H1 (cell line): ENCODE measurements around the gene CPXM2. TPM values are rescaled to one million over a fixed set of nuclear protein-coding genes. Genes with fewer than 3 reads are reported as not detected.

Experiments used
- CTCF ChIA-PET: fragments of 300-600 bp; sonication (Branson Sonifier 250); formaldehyde crosslinking; loops from one replicate; lab custom pipeline; 2021; ENCODE audit not compliant: partially characterized antibody; lab: Charles Lee
- POLR2A ChIA-PET: fragments of 300-600 bp; sonication (Branson Sonifier 250); formaldehyde crosslinking; loops from one replicate; lab custom pipeline; 2021; ENCODE audit warnings: inconsistent platforms; ENCODE audit not compliant: partially characterized antibody; lab: Charles Lee
- DNase-seq, 2 experiments: peaks; one replicate each; pipeline versions ENCODE4 v3.0.0 to v3.0.0-alpha.2; 2010 to 2022; ENCODE audit warnings: low spot score in 2 of 2, low read depth in 1 of 2, mixed read lengths in 1 of 2
- FAIRE-seq: peaks from 2 replicates; lab custom pipeline; 2011; peaks lifted over from hg19 to GRCh38; lab: Jason Lieb, UNC
- H2AFZ ChIP-seq: 2 replicates; pipeline ENCODE4 v1.8.1; 2012; ENCODE audit warnings: low read length, inconsistent platforms
- H2AK5ac ChIP-seq: 2 replicates; pipeline ENCODE4 v1.6.1; 2013; ENCODE audit warnings: low read depth, low read length
- H2BK120ac ChIP-seq: replicated peaks from 2 replicates; pipeline ENCODE3; 2013; ENCODE audit warnings: low read depth, low read length, inconsistent platforms
- H2BK12ac ChIP-seq: 2 replicates; pipeline ENCODE4 v1.6.1; 2013; ENCODE audit warnings: low read depth, low read length
- H2BK15ac ChIP-seq: 2 replicates; pipeline ENCODE4 v1.6.1; 2013; ENCODE audit warnings: low read length
- H2BK20ac ChIP-seq: 2 replicates; pipeline ENCODE4 v1.6.1; 2013; ENCODE audit warnings: low read length
- H2BK5ac ChIP-seq: 2 replicates; pipeline ENCODE4 v1.6.1; 2013; ENCODE audit warnings: low read depth, low read length
- H3K14ac ChIP-seq: 2 replicates; pipeline ENCODE4 v1.6.1; 2013; ENCODE audit warnings: inconsistent platforms; ENCODE audit not compliant: insufficient read length
- H3K18ac ChIP-seq: 2 replicates; pipeline ENCODE4 v1.6.1; 2013; ENCODE audit warnings: low read length; ENCODE audit errors: extremely low read depth
- H3K23ac ChIP-seq: 2 replicates; pipeline ENCODE4 v1.6.1; 2013; ENCODE audit warnings: inconsistent platforms; ENCODE audit not compliant: insufficient read length
- H3K23me2 ChIP-seq: 2 replicates; pipeline ENCODE4 v1.6.1; 2013; ENCODE audit warnings: low read depth, low read length
- H3K27ac ChIP-seq: 2 replicates; pipeline ENCODE4 v1.6.1; 2011; ENCODE audit warnings: low read depth, low read length, inconsistent platforms
- H3K27me3 ChIP-seq, 4 experiments: replicated peaks in 1 of 4; 1 replicate in 1 of 4; 2 replicates in 3 of 4; pipeline versions ENCODE4 v1.6.1 to v1.8.1; 2011 to 2013; ENCODE audit warnings: low read length in 3 of 4, mild to moderate bottlenecking in 3 of 4, inconsistent platforms in 2 of 4, mixed read lengths in 2 of 4, moderate library complexity in 1 of 4; ENCODE audit not compliant: control insufficient read depth in 3 of 4, insufficient read depth in 3 of 4; ENCODE audit errors: extremely low read depth in 1 of 4
- H3K36me3 ChIP-seq, 4 experiments: 2 replicates each; pipeline versions ENCODE4 v1.6.1 to v1.8.1; 2011 to 2013; ENCODE audit warnings: mild to moderate bottlenecking in 4 of 4, low read length in 3 of 4, moderate library complexity in 2 of 4, control low read depth in 1 of 4, inconsistent platforms in 1 of 4; ENCODE audit not compliant: insufficient read depth in 4 of 4, control insufficient read depth in 2 of 4
- H3K4ac ChIP-seq: replicated peaks from 2 replicates; pipeline ENCODE3; 2013; ENCODE audit warnings: low read length, low read depth, mixed read lengths, inconsistent platforms; ENCODE audit not compliant: insufficient read length
- H3K4me1 ChIP-seq, 4 experiments: replicated peaks in 1 of 4; 1 replicate in 1 of 4; 2 replicates in 3 of 4; pipeline versions ENCODE4 v1.6.1 to v1.8.1; 2011 to 2013; ENCODE audit warnings: low read length in 3 of 4, inconsistent platforms in 2 of 4, mixed read lengths in 1 of 4; ENCODE audit not compliant: insufficient read depth in 4 of 4, control insufficient read depth in 3 of 4
- H3K4me2 ChIP-seq, 2 experiments: 2 replicates each; pipeline versions ENCODE4 v1.6.1 to v1.8.1; 2011 to 2013; ENCODE audit warnings: low read depth in 2 of 2, low read length in 2 of 2, control low read depth in 1 of 2, inconsistent platforms in 1 of 2, mild to moderate bottlenecking in 1 of 2; ENCODE audit not compliant: insufficient read depth in 1 of 2
- H3K4me3 ChIP-seq, 4 experiments: fragments of 200-600, 300-600 bp in 1 of 4; sonication (generic), shearing (Covaris generic), sonication (Bioruptor Twin) in 1 of 4; 2 replicates each; pipeline versions ENCODE4 v1.5.1 to v1.8.1; 2011 to 2016; ENCODE audit warnings: low read length in 4 of 4, low read depth in 3 of 4, control low read depth in 2 of 4, inconsistent platforms in 2 of 4, mild to moderate bottlenecking in 2 of 4, mixed read lengths in 1 of 4, moderate library complexity in 1 of 4; ENCODE audit not compliant: insufficient read depth in 2 of 4; ENCODE audit errors: extremely low read depth in 1 of 4
- H3K56ac ChIP-seq: replicated peaks from 2 replicates; pipeline ENCODE3; 2013; ENCODE audit warnings: low read depth, mild to moderate bottlenecking, mixed read lengths, low read length, inconsistent platforms; ENCODE audit not compliant: insufficient read length
- H3K79me1 ChIP-seq: 2 replicates; pipeline ENCODE4 v1.6.1; 2013; ENCODE audit warnings: low read depth, low read length, control low read depth
- H3K79me2 ChIP-seq, 2 experiments: 2 replicates each; pipeline versions ENCODE4 v1.6.1 to v1.8.1; 2012 to 2013; ENCODE audit warnings: low read length in 2 of 2, mild to moderate bottlenecking in 2 of 2, inconsistent platforms in 1 of 2; ENCODE audit not compliant: insufficient read depth in 2 of 2, control insufficient read depth in 1 of 2
- H3K9ac ChIP-seq, 4 experiments: replicated peaks in 1 of 4; 1 replicate in 1 of 4; 2 replicates in 3 of 4; pipeline versions ENCODE4 v1.6.1 to v1.8.1; 2011 to 2013; ENCODE audit warnings: low read depth in 3 of 4, low read length in 3 of 4, control low read depth in 2 of 4, mild to moderate bottlenecking in 2 of 4, moderate library complexity in 2 of 4, inconsistent platforms in 1 of 4; ENCODE audit errors: extremely low read depth in 1 of 4
- H3K9me3 ChIP-seq, 2 experiments: 2 replicates each; pipeline versions ENCODE4 v1.6.1 to v1.8.1; 2012 to 2013; ENCODE audit warnings: mild to moderate bottlenecking in 2 of 2, moderate library complexity in 2 of 2, control low read depth in 1 of 2, inconsistent platforms in 1 of 2, low read depth in 1 of 2, low read length in 1 of 2, mixed read lengths in 1 of 2; ENCODE audit not compliant: insufficient read depth in 2 of 2
- H4K20me1 ChIP-seq, 2 experiments: replicated peaks in 1 of 2; 2 replicates each; pipeline versions ENCODE3 to v1.8.1; 2011 to 2013; ENCODE audit warnings: inconsistent platforms in 2 of 2, low read length in 2 of 2, mild to moderate bottlenecking in 1 of 2; ENCODE audit not compliant: insufficient read depth in 2 of 2, control insufficient read depth in 1 of 2
- H4K5ac ChIP-seq: 2 replicates; pipeline ENCODE4 v1.6.1; 2013; ENCODE audit warnings: low read length, low read depth, mixed read lengths, inconsistent platforms; ENCODE audit not compliant: insufficient read length
- H4K8ac ChIP-seq: 2 replicates; pipeline ENCODE4 v1.8.0; 2013; ENCODE audit warnings: mild to moderate bottlenecking, moderate library complexity, low read length, inconsistent platforms; ENCODE audit not compliant: insufficient read depth; ENCODE audit errors: extremely low read depth
- H4K91ac ChIP-seq: replicated peaks from 2 replicates; pipeline ENCODE3; 2013; ENCODE audit warnings: low read length, mixed read lengths, inconsistent platforms; ENCODE audit not compliant: insufficient read length
- HDAC2 ChIP-seq, 2 experiments: fragments of 300-600 bp in 1 of 2; sonication (generic) in 1 of 2; IDR thresholded peaks; 2 replicates each; pipeline ENCODE4 v1.6.1; 2011 to 2012; ENCODE audit warnings: low read depth in 2 of 2, low read length in 2 of 2, mild to moderate bottlenecking in 2 of 2, moderate library complexity in 2 of 2, borderline replicate concordance in 1 of 2, inconsistent platforms in 1 of 2
- TEAD4 ChIP-seq: IDR thresholded peaks from 2 replicates; pipeline ENCODE4 v1.6.1; 2012; ENCODE audit warnings: low read depth, low read length, inconsistent platforms, mixed read lengths
- WGBS, 2 experiments: shearing (Covaris generic) in 1 of 2; methylation state at CpG; one replicate each; pipeline versions ENCODE4 v1.1.6 to v1.1.7; 2013 to 2015; ENCODE audit warnings: low lambda C conversion rate in 2 of 2, mixed read lengths in 2 of 2, inconsistent platforms in 1 of 2, low coverage in 1 of 2, missing lambda C conversion rate in 1 of 2; ENCODE audit not compliant: insufficient replicate concordance in 2 of 2, insufficient coverage in 1 of 2, insufficient read length in 1 of 2; ENCODE audit errors: extremely low coverage in 1 of 2, missing lambda C conversion rate in 1 of 2; 5-methylcytosine and 5-hydroxymethylcytosine counted together
- polyA plus RNA-seq, 7 experiments: library from polyadenylated mRNA; depleted of rRNA in 3 of 7; stranded (reverse) in 5 of 7; unstranded in 2 of 7; fragments of >200 nt in 5 of 7; fragments of 200-250 nt in 2 of 7; gene quantifications; 1 replicate in 5 of 7; 2 replicates in 1 of 7; 4 replicates in 1 of 7; pipeline versions ENCODE4 v1.2.1 to v1.2.3, GENCODE V29; 2011 to 2013; ENCODE audit warnings: missing spikeins in 2 of 7, mixed read lengths in 2 of 7
- total RNA-seq: library from RNA; stranded (reverse); fragmentation: NEBNext Ultra II Directional; extraction: Animal tissue kit (Norgen Biotek cat#: 25700); gene quantifications from 2 replicates; pipeline ENCODE4 v1.2.1, GENCODE V29; 2021
- TF ChIP-seq, protein P1 (sequence below): IDR thresholded peaks from 2 replicates; pipeline ENCODE4 v1.6.1; 2011; ENCODE audit warnings: low read depth, mild to moderate bottlenecking, low read length; ENCODE audit not compliant: insufficient read depth

Gene CPXM2
- total and polyA plus RNA-seq, 2 of the 8 experiments (the other 6 are each of a cell fraction or from before 2014, with no cell fraction given) = 2.4 to 2.9 TPM

DNA sequence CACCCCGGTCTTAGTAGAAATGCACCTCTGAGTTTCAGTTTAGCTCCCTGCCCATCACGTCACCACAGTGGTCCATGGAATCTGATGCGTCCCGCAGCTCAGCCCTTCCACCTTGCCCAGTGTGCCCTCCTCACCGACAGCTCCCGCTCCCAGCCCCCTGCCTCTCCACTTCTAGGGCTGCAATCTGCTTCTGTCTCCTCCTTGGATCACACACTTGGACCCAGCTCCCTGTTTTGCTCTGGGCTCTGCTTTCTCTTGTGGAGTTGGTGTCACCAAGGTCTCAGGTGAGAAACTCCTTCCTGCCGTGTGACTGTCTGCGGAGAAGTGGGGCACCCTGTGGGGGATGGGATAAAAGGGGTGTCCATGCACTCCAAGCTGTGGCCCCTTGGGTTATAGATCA, 187.5 kb downstream of the CPXM2 start:
- Histone ChIP-seq H3K4me2 (no peak overlapping the region), H3K4me1 (no peaks in the 10 kb centered on the region; a peak in 1 of 7 replicates), H2BK20ac (no peak overlapping the region), H2AK5ac (no peak overlapping the region), H3K79me2 (no peaks in the 10 kb centered on the region), H4K20me1 (no peaks in the 10 kb centered on the region), H4K5ac (no peak overlapping the region), H2BK5ac (no peak overlapping the region), H3K18ac (no peak overlapping the region), H3K36me3 (no peaks in the 10 kb centered on the region), H3K9me3 (no peaks in the 10 kb centered on the region), H3K23me2 (no peaks in the 10 kb centered on the region), H3K4me3 (no peak overlapping the region), H2BK15ac (no peak overlapping the region), H2BK120ac (no peak overlapping the region), H3K4ac (no peak overlapping the region), H3K27me3 (no peaks in the 10 kb centered on the region; a peak in 1 of 7 replicates), H4K91ac (no peak overlapping the region), H3K56ac (no peak overlapping the region), H2AFZ (no peak overlapping the region), H2BK12ac (no peak overlapping the region), H3K79me1 (no peaks in the 10 kb centered on the region), H3K14ac (no peak overlapping the region), H4K8ac (no peak overlapping the region), H3K9ac (no peak overlapping the region), H3K23ac (no peak overlapping the region), H3K27ac (no peak overlapping the region)
- ChIA-PET CTCF (interaction anchor here (0.7 to 5.1 kb wide), 15 partner anchors 12 to 265 kb away, joined by 3 to 30 read pairs (median 4); no protein-coding TSS in a partner anchor), POLR2A (interaction anchor here (0.6 kb wide), 1 partner anchor 663 kb away, joined by 4 read pairs; no protein-coding TSS in a partner anchor)
- DNase-seq (no peak), FAIRE-seq (no peak)
- WGBS, 2 experiments = 90% methylated on average over 8 of the region's 8 CpGs; no CpG with 5 or more reads in 1 of the 2 experiments
- TF ChIP-seq, protein P1, sequence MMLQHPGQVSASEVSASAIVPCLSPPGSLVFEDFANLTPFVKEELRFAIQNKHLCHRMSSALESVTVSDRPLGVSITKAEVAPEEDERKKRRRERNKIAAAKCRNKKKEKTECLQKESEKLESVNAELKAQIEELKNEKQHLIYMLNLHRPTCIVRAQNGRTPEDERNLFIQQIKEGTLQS = no peak
- no peak for TF ChIP-seq HDAC2 (IDR thresholded peaks at IDR 0.05; ENCODE audit: borderline replicate concordance in 1 of 2, low read depth in 2 of 2, low read length in 2 of 2)
- TF ChIP-seq TEAD4 = no peak
